ENCODE data around the gene SLX9.
A peak's percentile ranks its signal among the peaks of the same experiment; 100 is the strongest.
"Not testable (repeated sequence)": the region's sequence is repeated elsewhere in the genome, so short reads cannot be mapped to it uniquely, and the experiment has no call there.

SLX9 gene

GRCh38 chr21:45024516-45024915, 84.7 kb downstream of the SLX9 start:
- not testable (repeated sequence) for H4K91ac ChIP-seq (ENCODE audit: low read length); H2BK5ac ChIP-seq (ENCODE audit: low read depth, low read length, poor library complexity, severe bottlenecking); H4K8ac ChIP-seq (ENCODE audit: low read length); H3K4me2 ChIP-seq (ENCODE audit: low read length, poor library complexity, severe bottlenecking); H3K27ac ChIP-seq (ENCODE audit: low read length, poor library complexity, severe bottlenecking); H2BK15ac ChIP-seq (ENCODE audit: low read depth, poor library complexity, severe bottlenecking); H2AK5ac ChIP-seq (ENCODE audit: low read length, severe bottlenecking); H2BK120ac ChIP-seq (ENCODE audit: low read depth, low read length); H3K9me3 ChIP-seq (ENCODE audit: control insufficient read depth, low read length); H2BK12ac ChIP-seq (ENCODE audit: low read length in 2 of 2); H3K4me3 ChIP-seq (ENCODE audit: insufficient read depth in 1 of 2, low read depth in 1 of 2, low read length in 2 of 2); H2AFZ ChIP-seq (ENCODE audit: low read depth, low read length); H3K14ac ChIP-seq (ENCODE audit: low read length in 2 of 2); H3K36me3 ChIP-seq (ENCODE audit: control insufficient read depth in 1 of 2, insufficient read depth in 2 of 2, low read depth in 1 of 2, low read length in 2 of 2); H3K9ac ChIP-seq (ENCODE audit: low read length); H3K79me1 ChIP-seq (replicated peaks; ENCODE audit: low read length, poor library complexity, severe bottlenecking); H3K23ac ChIP-seq (ENCODE audit: low read length in 2 of 2); H3K18ac ChIP-seq (ENCODE audit: low read depth in 1 of 2, low read length in 2 of 2); DNase-seq; H3K4ac ChIP-seq (ENCODE audit: low read depth in 1 of 2, low read length in 2 of 2)
- H3K4me1 ChIP-seq (ENCODE audit: control insufficient read depth, insufficient read depth, low read depth, low read length), result peaks cover 20% of the 10 kb centered on the region
- 90% methylated on average over 3 of the region's 4 CpGs for WGBS
- H3K27me3 ChIP-seq (ENCODE audit: control insufficient read depth in 1 of 2, insufficient read depth in 1 of 2, low read length in 2 of 2), result peaks cover 0 to 28% of the 10 kb centered on the region in 2 experiments

DNA sequence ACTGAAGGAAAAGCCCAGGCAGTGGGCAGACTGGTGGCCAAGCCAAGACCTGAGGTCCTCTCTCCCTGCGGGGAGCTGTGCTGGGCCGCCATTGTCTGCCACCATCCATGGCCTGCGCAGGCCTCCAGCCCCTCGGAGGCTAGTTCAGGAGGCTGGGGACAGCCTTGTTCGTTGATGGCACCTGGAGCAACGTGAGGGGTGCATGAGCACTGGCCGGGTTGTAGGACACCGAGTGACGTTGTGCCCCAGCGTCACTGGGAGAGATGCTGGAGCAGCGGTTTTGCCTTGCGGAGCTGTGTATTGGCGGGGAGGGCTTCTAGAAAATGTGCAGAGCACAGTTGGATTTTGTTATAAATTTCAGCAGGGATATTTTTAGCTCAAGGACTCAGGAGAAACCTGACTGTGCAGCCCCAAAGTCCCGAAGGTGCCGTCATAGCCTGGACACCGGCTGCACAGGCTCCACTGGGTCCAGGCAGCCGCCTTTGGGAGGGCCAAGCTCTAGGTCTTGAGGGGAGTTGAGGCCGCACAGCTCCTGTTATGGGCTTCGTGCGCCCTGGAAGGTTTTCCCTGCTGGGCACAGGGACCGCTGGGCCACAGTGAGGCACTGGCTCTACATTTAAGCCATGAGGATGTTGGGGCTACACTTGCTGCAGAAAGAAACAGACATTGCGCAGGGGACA, 86.4 kb downstream of the SLX9 start:
- Histone ChIP-seq H3K79me1 (replicated peaks; ENCODE audit: low read length, poor library complexity, severe bottlenecking) (no peaks in the 10 kb centered on the region), H2BK120ac (ENCODE audit: low read depth, low read length) (no peak overlapping the region), H3K27me3 (ENCODE audit: control insufficient read depth in 1 of 2, insufficient read depth in 1 of 2, low read length in 2 of 2) (peaks cover 0 to 26% of the 10 kb centered on the region in 2 experiments), H3K4me3 (ENCODE audit: insufficient read depth in 1 of 2, low read depth in 1 of 2, low read length in 2 of 2) (no peak overlapping the region), H3K14ac (ENCODE audit: low read length in 2 of 2) (peak overlapping the region in 1 of 2 experiments; percentile 21), H2BK15ac (ENCODE audit: low read depth, poor library complexity, severe bottlenecking) (no peak overlapping the region), H3K36me3 (ENCODE audit: control insufficient read depth in 1 of 2, insufficient read depth in 2 of 2, low read depth in 1 of 2, low read length in 2 of 2) (peaks cover 0 to 3% of the 10 kb centered on the region in 2 experiments), H3K4ac (ENCODE audit: low read depth in 1 of 2, low read length in 2 of 2) (no peak overlapping the region), H3K27ac (ENCODE audit: low read length, poor library complexity, severe bottlenecking) (no peak overlapping the region), H3K4me1 (ENCODE audit: control insufficient read depth, insufficient read depth, low read depth, low read length) (peaks cover 29% of the 10 kb centered on the region), H2BK5ac (ENCODE audit: low read depth, low read length, poor library complexity, severe bottlenecking) (no peak overlapping the region), H4K91ac (ENCODE audit: low read length) (no peak overlapping the region), H3K9me3 (ENCODE audit: control insufficient read depth, low read length) (peaks cover 8% of the 10 kb centered on the region), H3K23ac (ENCODE audit: low read length in 2 of 2) (no peak overlapping the region), H3K18ac (ENCODE audit: low read depth in 1 of 2, low read length in 2 of 2) (peak overlapping the region in 1 of 2 experiments; percentile 2), H2BK12ac (ENCODE audit: low read length in 2 of 2) (no peak overlapping the region), H2AFZ (ENCODE audit: low read depth, low read length) (no peak overlapping the region), H4K8ac (ENCODE audit: low read length) (no peak overlapping the region), H3K4me2 (ENCODE audit: low read length, poor library complexity, severe bottlenecking) (no peak overlapping the region), H3K9ac (ENCODE audit: low read length) (no peak overlapping the region), H2AK5ac (ENCODE audit: low read length, severe bottlenecking) (no peak overlapping the region)
- WGBS, result 93% methylated on average over 22 of the region's 22 CpGs
- DNase-seq, result no peak

Measured in mesenchymal stem cell (in vitro differentiated cells and primary cell).